ENCODE measurements around the gene PDPK1. TPM values are rescaled to one million over a fixed set of nuclear protein-coding genes. Genes with fewer than 3 reads are reported as not detected.
"Not testable (repeated sequence)": the region's sequence is repeated elsewhere in the genome, so short reads cannot be mapped to it uniquely, and the experiment has no call there.

The PDPK1 gene
- total RNA-seq, 2 experiments from 2014 or later: 43.5 to 45.2 TPM

DNA sequence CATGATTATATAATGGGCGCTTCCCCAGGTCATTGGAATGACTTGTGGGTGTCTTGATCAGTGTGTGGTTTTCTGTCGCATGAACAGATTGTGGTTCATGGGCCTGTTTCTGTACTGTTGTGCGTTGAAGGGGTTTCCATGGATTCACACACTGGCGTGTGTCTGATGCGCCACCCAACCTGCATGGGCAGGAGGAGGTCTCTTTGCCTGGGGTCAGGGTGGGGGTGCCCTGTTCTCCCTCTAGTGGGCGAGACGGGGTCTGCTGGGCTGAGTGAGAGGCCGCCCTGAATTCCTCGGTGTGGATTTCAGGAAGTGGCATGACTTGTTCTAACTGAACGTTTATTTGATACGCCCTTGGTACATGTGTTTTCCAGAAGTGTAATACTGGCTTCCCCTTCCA is 42.3 kb downstream of the PDPK1 start:
- H3K9me3 Mint-ChIP-seq; H3K4me1 Mint-ChIP-seq; H3K36me3 Mint-ChIP-seq (ENCODE audit: low read depth); DNase-seq; CTCF ChIA-PET; H3K27me3 Mint-ChIP-seq; H3K27ac Mint-ChIP-seq; H3K4me3 Mint-ChIP-seq; POLR2A ChIA-PET: not testable (repeated sequence)

GRCh38 chr16:2580818-2581217 is 43.0 kb downstream of the PDPK1 start:
- H3K36me3 Mint-ChIP-seq (ENCODE audit: low read depth); DNase-seq; H3K27me3 Mint-ChIP-seq; H3K4me3 Mint-ChIP-seq; H3K4me1 Mint-ChIP-seq; H3K9me3 Mint-ChIP-seq; POLR2A ChIA-PET; CTCF ChIA-PET; H3K27ac Mint-ChIP-seq: not testable (repeated sequence)

DNA sequence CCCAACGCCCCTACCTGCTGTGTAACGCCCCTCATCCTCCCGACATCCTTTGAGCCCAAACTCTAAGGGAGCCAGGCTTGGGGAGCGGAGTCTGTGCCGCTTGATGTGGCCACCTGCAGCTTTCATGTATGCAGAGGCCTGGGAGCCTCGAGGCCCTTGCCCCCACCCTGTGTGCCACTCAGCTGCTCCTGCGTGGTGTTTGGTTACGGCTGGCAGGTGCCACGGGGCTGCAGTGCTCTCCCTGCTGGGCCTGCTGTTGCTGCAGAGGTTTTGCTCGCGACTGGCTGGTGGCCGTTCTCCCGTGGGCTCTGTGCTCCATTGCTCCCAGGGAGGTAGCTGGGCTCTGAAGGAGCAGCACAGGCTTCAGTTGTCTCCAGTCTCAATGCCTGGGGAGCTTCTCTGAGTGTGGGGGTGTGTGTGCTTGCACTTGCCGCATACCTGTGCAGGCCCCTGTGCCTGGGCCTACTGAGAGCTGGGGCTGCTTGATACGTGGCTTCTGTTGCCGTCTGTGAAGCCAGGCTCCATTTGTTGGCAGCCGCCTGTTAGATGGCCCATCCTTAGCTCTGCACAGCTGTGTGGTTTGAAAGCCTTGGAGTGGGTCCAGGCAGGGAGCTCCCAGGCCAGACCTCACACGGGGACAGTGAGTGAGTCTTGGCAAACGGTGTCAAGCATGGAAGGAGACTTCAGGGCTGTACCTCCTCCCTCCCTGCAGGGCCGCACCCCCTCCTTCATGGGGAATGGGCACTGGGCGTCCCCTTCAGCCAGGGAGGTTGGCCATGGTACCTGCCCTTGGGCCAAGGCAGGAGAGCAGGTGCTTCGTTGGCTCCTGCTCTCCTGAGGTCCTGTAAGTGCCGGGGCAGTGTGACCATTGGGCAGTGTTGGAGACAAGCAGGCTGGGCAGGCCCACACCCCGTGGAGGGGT is 47.2 kb downstream of the PDPK1 start:
- H3K4me1 Mint-ChIP-seq: peaks cover 6% of the 10 kb centered on the region
- H3K27ac Mint-ChIP-seq: no peak overlapping the region
- DNase-seq: no peak
- H3K27me3 Mint-ChIP-seq: no peaks in the 10 kb centered on the region
- H3K9me3 Mint-ChIP-seq: no peaks in the 10 kb centered on the region
- CTCF ChIA-PET: no interaction called here
- H3K36me3 Mint-ChIP-seq (ENCODE audit: low read depth): peaks cover 28% of the 10 kb centered on the region
- POLR2A ChIA-PET: no interaction called here
- H3K4me3 Mint-ChIP-seq: no peak overlapping the region

DNA sequence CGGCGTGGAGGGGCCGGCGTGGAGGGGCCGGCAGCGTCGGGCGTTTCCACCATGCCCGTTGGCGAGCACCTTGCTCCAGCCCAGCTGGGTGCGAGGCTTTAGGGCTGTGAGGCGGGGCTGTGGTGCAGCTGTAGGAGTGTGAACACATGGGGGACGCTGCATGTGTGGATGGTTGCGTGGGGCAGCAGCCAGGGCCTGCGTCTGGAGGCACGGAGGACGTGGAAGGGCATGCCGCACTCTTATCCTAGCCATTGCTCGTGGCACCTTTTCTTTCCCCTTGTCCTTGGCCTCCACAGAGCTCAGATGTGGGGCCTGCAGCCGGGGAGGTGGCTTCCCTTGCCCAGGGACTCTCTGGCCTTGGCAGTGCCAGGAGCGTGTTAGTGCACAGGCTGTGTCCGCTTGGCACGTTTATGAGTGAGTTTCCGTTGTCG is 47.8 kb downstream of the PDPK1 start:
- Mint-ChIP-seq H3K27ac (no peak overlapping the region), H3K4me3 (no peak overlapping the region), H3K9me3 (no peaks in the 10 kb centered on the region), H3K36me3 (ENCODE audit: low read depth) (peaks cover 33% of the 10 kb centered on the region), H3K27me3 (no peaks in the 10 kb centered on the region), H3K4me1 (peaks cover 12% of the 10 kb centered on the region)
- no peak for DNase-seq
- CTCF ChIA-PET: no interaction called here
- POLR2A ChIA-PET: no interaction called here

DNA sequence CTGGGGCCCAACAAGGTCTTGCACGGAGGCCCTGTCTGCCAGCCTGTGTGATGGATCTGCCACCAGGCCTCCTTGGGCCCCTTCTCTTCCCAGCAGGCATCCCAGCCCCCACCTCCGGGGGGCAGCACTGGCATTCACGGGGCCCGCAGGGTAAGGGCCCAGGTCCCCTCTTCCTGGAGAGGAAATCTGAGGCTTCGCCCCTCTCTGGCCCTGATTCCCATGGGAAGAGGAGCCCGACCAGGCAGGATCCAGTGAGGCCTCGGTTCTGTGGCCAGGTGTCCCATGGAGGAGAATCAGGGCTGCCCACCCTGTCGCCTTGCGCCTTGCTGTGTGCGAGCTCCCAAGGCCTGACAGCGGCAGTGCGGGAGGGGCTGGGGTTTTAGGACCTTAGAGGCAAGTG is 48.4 kb downstream of the PDPK1 start:
- peaks cover 35% of the 10 kb centered on the region for H3K36me3 Mint-ChIP-seq (ENCODE audit: low read depth)
- ChIA-PET POLR2A (no interaction called here), CTCF (no interaction called here)
- no peak for DNase-seq
- no peaks in the 10 kb centered on the region for H3K9me3 Mint-ChIP-seq
- no peak overlapping the region for H3K27ac Mint-ChIP-seq
- H3K4me1 Mint-ChIP-seq: peaks cover 16% of the 10 kb centered on the region
- H3K27me3 Mint-ChIP-seq: no peaks in the 10 kb centered on the region
- H3K4me3 Mint-ChIP-seq: no peak overlapping the region

DNA sequence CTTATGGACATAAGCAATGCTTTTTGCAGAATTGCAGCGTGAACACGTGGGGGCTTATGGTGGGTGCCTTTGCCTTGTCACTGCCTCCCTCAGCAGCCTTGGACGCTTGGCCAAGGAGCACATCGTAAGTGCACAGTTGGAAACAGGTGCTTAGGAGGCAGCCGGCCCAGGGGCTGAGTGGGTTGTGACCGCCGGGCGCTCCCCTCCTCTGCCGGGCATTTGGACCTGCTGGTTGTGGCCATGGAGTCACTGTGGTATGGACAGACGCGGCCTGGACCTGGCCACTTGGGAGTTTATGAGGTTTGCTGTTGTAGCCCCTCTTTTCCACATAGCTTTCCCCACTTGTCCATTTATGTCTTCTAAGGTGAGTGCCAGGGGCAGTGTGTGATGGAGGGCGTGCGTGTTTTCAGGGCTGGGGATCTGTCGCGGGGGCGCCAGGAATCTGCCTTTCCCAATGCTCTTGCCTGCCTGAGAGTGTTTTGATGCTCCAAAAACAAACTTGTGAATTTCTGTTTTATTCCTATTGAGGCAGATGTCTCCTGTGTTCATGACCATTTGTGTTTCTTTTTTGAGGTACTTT is 49.2 kb downstream of the PDPK1 start:
- Mint-ChIP-seq H3K27me3 (no peaks in the 10 kb centered on the region), H3K9me3 (no peaks in the 10 kb centered on the region), H3K4me3 (no peak overlapping the region), H3K4me1 (peaks cover 18% of the 10 kb centered on the region), H3K36me3 (ENCODE audit: low read depth) (peaks cover 36% of the 10 kb centered on the region), H3K27ac (no peak overlapping the region)
- DNase-seq: no peak
- ChIA-PET CTCF (no interaction called here), POLR2A (no interaction called here)

GRCh38 chr16:2587891-2588565 is 50.2 kb downstream of the PDPK1 start:
- ChIA-PET POLR2A (interaction anchor here (0.7 to 1.4 kb wide), 2 partner anchors 15 kb away, joined by 3 read pairs; no protein-coding TSS in a partner anchor), CTCF (interaction anchor here (0.6 kb wide), 1 partner anchor 68 kb away, joined by 4 read pairs; no protein-coding TSS in a partner anchor)
- H3K36me3 Mint-ChIP-seq (ENCODE audit: low read depth): peaks cover 41% of the 10 kb centered on the region
- H3K4me1 Mint-ChIP-seq: peaks cover 24% of the 10 kb centered on the region
- no peak for DNase-seq
- no peak overlapping the region for H3K4me3 Mint-ChIP-seq
- H3K27me3 Mint-ChIP-seq: no peaks in the 10 kb centered on the region
- no peaks in the 10 kb centered on the region for H3K9me3 Mint-ChIP-seq
- H3K27ac Mint-ChIP-seq: no peak overlapping the region

GRCh38 chr16:2591476-2592240 is 53.8 kb downstream of the PDPK1 start:
- H3K36me3 Mint-ChIP-seq (ENCODE audit: low read depth): peaks cover 43% of the 10 kb centered on the region
- ChIA-PET POLR2A (no interaction called here), CTCF (no interaction called here)
- H3K4me1 Mint-ChIP-seq: peaks cover 33% of the 10 kb centered on the region
- no peak overlapping the region for H3K27ac Mint-ChIP-seq
- H3K9me3 Mint-ChIP-seq: no peaks in the 10 kb centered on the region
- no peak for DNase-seq
- no peaks in the 10 kb centered on the region for H3K27me3 Mint-ChIP-seq
- no peak overlapping the region for H3K4me3 Mint-ChIP-seq

DNA sequence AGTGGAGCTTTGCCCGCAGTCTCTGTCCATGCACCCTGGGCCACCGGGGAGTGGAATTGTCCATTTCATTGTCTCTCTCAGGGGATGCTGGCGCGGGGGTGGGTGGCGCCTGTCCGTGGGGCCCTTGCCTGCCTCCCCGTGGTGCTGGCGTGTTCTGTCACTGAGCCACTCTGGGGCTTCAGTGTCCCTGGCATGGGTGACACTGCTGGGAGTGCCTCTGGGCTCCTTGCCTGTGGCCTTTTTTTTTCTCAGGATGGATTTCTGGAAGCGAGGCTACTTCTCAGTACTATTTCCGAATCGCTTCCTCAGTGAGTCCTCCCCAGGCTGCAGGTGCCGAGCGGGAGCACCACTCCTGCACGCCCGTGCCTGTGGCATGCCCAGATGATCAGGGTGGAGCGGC is 55.0 kb downstream of the PDPK1 start:
- Mint-ChIP-seq H3K4me1 (peaks cover 33% of the 10 kb centered on the region), H3K4me3 (no peak overlapping the region), H3K27ac (no peak overlapping the region), H3K9me3 (no peaks in the 10 kb centered on the region), H3K27me3 (no peaks in the 10 kb centered on the region), H3K36me3 (ENCODE audit: low read depth) (peaks cover 41% of the 10 kb centered on the region)
- no peak for DNase-seq
- ChIA-PET POLR2A (no interaction called here), CTCF (no interaction called here)

- no peak overlapping the region for H3K27ac Mint-ChIP-seq
- peaks cover 25% of the 10 kb centered on the region for H3K36me3 Mint-ChIP-seq (ENCODE audit: low read depth)
- H3K4me3 Mint-ChIP-seq: no peak overlapping the region
- no peak for DNase-seq
- ChIA-PET CTCF (no interaction called here), POLR2A (interaction anchor here (1.6 kb wide), 1 partner anchor 7 kb away, joined by 5 read pairs; no protein-coding TSS in a partner anchor)
- no peaks in the 10 kb centered on the region for H3K27me3 Mint-ChIP-seq
- peaks cover 21% of the 10 kb centered on the region for H3K4me1 Mint-ChIP-seq
- H3K9me3 Mint-ChIP-seq: no peaks in the 10 kb centered on the region
These were observed 57.8 kb downstream of the PDPK1 start for GRCh38 chr16:2595393-2596205.

GRCh38 chr16:2596747-2597559 is 59.1 kb downstream of the PDPK1 start:
- peaks cover 15% of the 10 kb centered on the region for H3K4me1 Mint-ChIP-seq
- no peaks in the 10 kb centered on the region for H3K27me3 Mint-ChIP-seq
- ChIA-PET CTCF (no interaction called here), POLR2A (no interaction called here)
- H3K4me3 Mint-ChIP-seq: no peak overlapping the region
- no peaks in the 10 kb centered on the region for H3K9me3 Mint-ChIP-seq
- H3K36me3 Mint-ChIP-seq (ENCODE audit: low read depth): peaks cover 23% of the 10 kb centered on the region
- no peak overlapping the region for H3K27ac Mint-ChIP-seq
- DNase-seq: no peak

GRCh38 chr16:2597560-2597902 is 59.7 kb downstream of the PDPK1 start:
- Mint-ChIP-seq H3K27me3 (no peaks in the 10 kb centered on the region), H3K27ac (no peak overlapping the region), H3K36me3 (ENCODE audit: low read depth) (peaks cover 19% of the 10 kb centered on the region), H3K9me3 (no peaks in the 10 kb centered on the region), H3K4me1 (peaks cover 13% of the 10 kb centered on the region), H3K4me3 (no peak overlapping the region)
- no peak for DNase-seq
- ChIA-PET CTCF (no interaction called here), POLR2A (no interaction called here)

Data from activated CD4-positive, alpha-beta memory T cell treated with anti-CD3 and anti-CD28 coated beads, Interleukin-2, amount 10 ng/mL, durations not matched to agents 7 days and 5 days (primary cell).